HL-60 (cell line): Measurements from ENCODE around the gene LDB2.

Source experiments
- DNase-seq, 2 experiments: peaks; one replicate each; pipeline ENCODE4 v3.0.0-alpha.2; 2010 to 2020; ENCODE audit warnings: low read depth in 1 of 2, low spot score in 1 of 2
- H3K27ac ChIP-seq: fragments of 250-450 bp; sonication (Bioruptor Pico); replicated peaks from 2 replicates; pipeline ENCODE4 v1.5.1; 2020; ENCODE audit warnings: mild to moderate bottlenecking, moderate library complexity
- H3K27me3 ChIP-seq: fragments of 250-450 bp; sonication (Bioruptor Pico); 2 replicates; pipeline ENCODE4 v1.5.1; 2021; ENCODE audit warnings: mild to moderate bottlenecking, moderate library complexity; ENCODE audit not compliant: insufficient read depth, poor library complexity, severe bottlenecking
- H3K4me3 ChIP-seq: replicated peaks from 2 replicates; pipeline ENCODE4 v1.5.1; 2011; ENCODE audit warnings: mild to moderate bottlenecking, control low read depth, low read length; ENCODE audit not compliant: insufficient read depth
- GABPA ChIP-seq: IDR thresholded peaks from 2 replicates; pipeline ENCODE4 v1.6.1; 2012; ENCODE audit warnings: low read depth
- POLR2AphosphoS5 ChIP-seq: IDR thresholded peaks from 2 replicates; pipeline ENCODE4 v1.6.1; 2012; ENCODE audit warnings: low read depth
- SPI1 ChIP-seq: IDR thresholded peaks from 2 replicates; pipeline ENCODE4 v1.6.1; 2012; ENCODE audit warnings: low read depth, mild to moderate bottlenecking, borderline replicate concordance
- TF ChIP-seq, protein P1 (sequence below): IDR thresholded peaks from one replicate; pipeline ENCODE4 v1.5.1; 2011; ENCODE audit warnings: low read length, control low read depth, inconsistent platforms; ENCODE audit not compliant: insufficient read depth
- TF ChIP-seq, protein P2 (sequence below): IDR thresholded peaks from 2 replicates; pipeline ENCODE4 v1.6.1; 2012; ENCODE audit warnings: low read depth; ENCODE audit not compliant: insufficient replicate concordance

The LDB2 gene

DNA sequence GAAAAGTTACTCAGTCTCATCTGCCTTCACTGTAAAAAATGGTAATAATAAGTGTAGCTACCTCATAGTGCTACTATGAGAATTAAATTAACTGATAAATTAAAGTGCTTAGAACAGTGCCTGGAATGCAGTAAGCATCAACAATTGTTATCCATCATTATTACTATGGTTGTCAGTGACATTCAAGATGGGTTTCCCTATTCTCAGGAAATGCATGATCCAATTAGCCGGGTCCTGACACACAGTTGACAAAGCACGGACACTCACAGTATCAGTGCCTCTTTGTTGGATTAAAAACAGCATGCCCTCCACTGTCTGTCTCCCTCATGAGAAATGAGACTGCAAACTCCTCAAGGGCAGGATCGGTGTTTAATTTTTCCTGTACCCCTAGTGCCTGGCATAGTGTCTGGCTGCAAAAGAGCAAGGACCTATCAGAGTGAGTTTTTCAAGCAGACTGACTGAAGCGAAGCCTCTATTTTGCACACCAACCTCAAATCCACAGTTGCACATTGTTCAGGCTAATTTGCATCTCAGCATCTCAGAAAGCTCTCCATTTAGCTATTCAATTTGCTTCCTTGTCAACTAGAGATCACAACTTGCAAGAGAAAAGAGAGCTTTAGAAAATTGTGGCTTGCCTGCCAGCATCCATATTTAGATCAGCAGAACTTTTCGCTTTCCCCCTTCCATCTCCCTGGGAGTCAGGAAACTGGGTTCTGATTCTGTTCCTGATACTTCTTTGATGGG is 122.9 kb downstream of the LDB2 start:
- H3K4me3 ChIP-seq = no peak overlapping the region
- TF ChIP-seq, protein P1, sequence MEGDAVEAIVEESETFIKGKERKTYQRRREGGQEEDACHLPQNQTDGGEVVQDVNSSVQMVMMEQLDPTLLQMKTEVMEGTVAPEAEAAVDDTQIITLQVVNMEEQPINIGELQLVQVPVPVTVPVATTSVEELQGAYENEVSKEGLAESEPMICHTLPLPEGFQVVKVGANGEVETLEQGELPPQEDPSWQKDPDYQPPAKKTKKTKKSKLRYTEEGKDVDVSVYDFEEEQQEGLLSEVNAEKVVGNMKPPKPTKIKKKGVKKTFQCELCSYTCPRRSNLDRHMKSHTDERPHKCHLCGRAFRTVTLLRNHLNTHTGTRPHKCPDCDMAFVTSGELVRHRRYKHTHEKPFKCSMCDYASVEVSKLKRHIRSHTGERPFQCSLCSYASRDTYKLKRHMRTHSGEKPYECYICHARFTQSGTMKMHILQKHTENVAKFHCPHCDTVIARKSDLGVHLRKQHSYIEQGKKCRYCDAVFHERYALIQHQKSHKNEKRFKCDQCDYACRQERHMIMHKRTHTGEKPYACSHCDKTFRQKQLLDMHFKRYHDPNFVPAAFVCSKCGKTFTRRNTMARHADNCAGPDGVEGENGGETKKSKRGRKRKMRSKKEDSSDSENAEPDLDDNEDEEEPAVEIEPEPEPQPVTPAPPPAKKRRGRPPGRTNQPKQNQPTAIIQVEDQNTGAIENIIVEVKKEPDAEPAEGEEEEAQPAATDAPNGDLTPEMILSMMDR = no peak
- no peak for TF ChIP-seq SPI1
- TF ChIP-seq POLR2AphosphoS5 = no peak
- TF ChIP-seq, protein P2, sequence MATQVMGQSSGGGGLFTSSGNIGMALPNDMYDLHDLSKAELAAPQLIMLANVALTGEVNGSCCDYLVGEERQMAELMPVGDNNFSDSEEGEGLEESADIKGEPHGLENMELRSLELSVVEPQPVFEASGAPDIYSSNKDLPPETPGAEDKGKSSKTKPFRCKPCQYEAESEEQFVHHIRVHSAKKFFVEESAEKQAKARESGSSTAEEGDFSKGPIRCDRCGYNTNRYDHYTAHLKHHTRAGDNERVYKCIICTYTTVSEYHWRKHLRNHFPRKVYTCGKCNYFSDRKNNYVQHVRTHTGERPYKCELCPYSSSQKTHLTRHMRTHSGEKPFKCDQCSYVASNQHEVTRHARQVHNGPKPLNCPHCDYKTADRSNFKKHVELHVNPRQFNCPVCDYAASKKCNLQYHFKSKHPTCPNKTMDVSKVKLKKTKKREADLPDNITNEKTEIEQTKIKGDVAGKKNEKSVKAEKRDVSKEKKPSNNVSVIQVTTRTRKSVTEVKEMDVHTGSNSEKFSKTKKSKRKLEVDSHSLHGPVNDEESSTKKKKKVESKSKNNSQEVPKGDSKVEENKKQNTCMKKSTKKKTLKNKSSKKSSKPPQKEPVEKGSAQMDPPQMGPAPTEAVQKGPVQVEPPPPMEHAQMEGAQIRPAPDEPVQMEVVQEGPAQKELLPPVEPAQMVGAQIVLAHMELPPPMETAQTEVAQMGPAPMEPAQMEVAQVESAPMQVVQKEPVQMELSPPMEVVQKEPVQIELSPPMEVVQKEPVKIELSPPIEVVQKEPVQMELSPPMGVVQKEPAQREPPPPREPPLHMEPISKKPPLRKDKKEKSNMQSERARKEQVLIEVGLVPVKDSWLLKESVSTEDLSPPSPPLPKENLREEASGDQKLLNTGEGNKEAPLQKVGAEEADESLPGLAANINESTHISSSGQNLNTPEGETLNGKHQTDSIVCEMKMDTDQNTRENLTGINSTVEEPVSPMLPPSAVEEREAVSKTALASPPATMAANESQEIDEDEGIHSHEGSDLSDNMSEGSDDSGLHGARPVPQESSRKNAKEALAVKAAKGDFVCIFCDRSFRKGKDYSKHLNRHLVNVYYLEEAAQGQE = no peak
- TF ChIP-seq GABPA = no peak
- DNase-seq = no peak
- no peaks in the 10 kb centered on the region for H3K27me3 ChIP-seq
- no peak overlapping the region for H3K27ac ChIP-seq

DNA sequence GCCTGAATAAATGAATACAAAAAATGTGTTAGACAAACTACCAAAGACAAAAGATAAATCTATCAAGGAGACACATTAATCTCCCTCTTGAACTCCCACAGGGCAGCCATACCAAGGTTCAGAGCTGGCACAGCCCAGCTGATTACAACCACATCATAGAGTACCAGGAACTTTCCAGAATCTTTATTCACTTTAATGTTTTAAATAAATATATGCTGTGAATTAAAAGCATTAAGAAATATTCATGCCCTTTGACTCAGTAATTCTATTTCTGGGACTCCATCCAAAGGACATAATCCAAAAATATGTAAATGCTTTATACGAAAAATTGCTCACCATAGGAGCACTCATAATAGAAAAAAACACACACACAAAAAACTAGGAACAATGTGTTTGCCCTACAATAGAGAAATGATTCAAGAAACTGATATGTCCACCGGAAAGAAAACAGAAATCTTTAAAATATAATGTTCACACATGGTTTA is 126.0 kb downstream of the LDB2 start:
- DNase-seq = no peak
- no peaks in the 10 kb centered on the region for H3K27me3 ChIP-seq
- TF ChIP-seq GABPA = no peak
- TF ChIP-seq, protein P2 = no peak
- TF ChIP-seq SPI1 = no peak
- no peak for TF ChIP-seq POLR2AphosphoS5
- TF ChIP-seq, protein P1 = no peak
- H3K27ac ChIP-seq = no peak overlapping the region
- H3K4me3 ChIP-seq = no peak overlapping the region

DNA sequence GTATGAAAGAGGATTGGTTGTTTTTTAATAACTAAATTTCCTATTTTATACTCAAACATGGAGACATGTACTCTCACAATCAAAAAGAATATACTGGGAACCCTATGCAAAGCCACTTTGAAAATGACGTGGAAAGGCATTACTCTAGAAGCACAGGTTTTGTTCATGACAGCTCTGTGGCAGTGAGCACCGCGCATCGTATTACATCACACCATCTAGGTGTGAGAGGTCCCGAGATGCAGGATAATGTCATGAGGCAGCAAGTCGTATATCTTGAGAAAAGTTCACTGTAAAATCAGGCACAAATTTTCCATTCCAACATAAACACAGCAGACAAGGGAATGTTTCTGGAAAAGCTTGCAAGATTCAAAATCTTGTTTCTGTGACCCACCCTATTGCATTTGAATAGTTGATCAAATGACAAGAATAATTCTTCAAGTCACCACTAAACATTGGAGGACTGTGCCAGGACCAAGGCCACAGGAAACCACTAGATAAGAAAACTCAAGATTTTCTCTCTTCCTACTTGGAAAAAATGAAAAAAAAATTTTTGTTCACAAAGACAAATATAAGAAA is 127.6 kb downstream of the LDB2 start:
- Histone ChIP-seq H3K27ac (no peak overlapping the region), H3K27me3 (no peaks in the 10 kb centered on the region), H3K4me3 (no peak overlapping the region)
- no peak for DNase-seq
- TF ChIP-seq, protein P1 = no peak
- no peak for TF ChIP-seq POLR2AphosphoS5
- TF ChIP-seq, protein P2 = no peak
- no peak for TF ChIP-seq SPI1
- no peak for TF ChIP-seq GABPA
